Nucleus accumbens (tissue), 56 donors: Measurements from ENCODE around the gene MRPS35.
A peak's percentile ranks its signal among the peaks of the same experiment; 100 is the strongest.
"Not testable (repeated sequence)": the region's sequence is repeated elsewhere in the genome, so short reads cannot be mapped to it uniquely, and the experiment has no call there.

Experiments
- DNase-seq, 56 donors: peaks; one replicate each; lab custom pipeline; 2025; lab: John Stamatoyannopoulos, UW

Gene MRPS35

GRCh38 chr12:27707216-27707615, 3.4 kb upstream of the MRPS35 start:
- DNase-seq = no peak

GRCh38 chr12:27709212-27709931, 1.3 kb upstream of the MRPS35 start:
- DNase-seq = no peak

- DNase-seq = no peak
These were observed 570 bp upstream of the MRPS35 start for GRCh38 chr12:27709932-27710591.

GRCh38 chr12:27711317-27711682, 668 bp downstream of the MRPS35 start:
- DNase-seq = peak in 2 of 56 donors; percentile 28 to 51

- no peak for DNase-seq
These were observed 1.3 kb downstream of the MRPS35 start for GRCh38 chr12:27711967-27712366.

- no peak for DNase-seq
These were observed 12.6 kb downstream of the MRPS35 start for GRCh38 chr12:27723212-27723611.

GRCh38 chr12:27730097-27730588, 19.5 kb downstream of the MRPS35 start:
- no peak for DNase-seq

GRCh38 chr12:27732281-27732680, 21.6 kb downstream of the MRPS35 start:
- no peak for DNase-seq

- peak in 6 of 56 donors; percentile 0 to 8 (median 3) for DNase-seq
These were observed 22.5 kb downstream of the MRPS35 start for GRCh38 chr12:27733052-27733656.

GRCh38 chr12:27733791-27734190, 23.2 kb downstream of the MRPS35 start:
- DNase-seq = no peak

GRCh38 chr12:27734321-27734720, 23.7 kb downstream of the MRPS35 start:
- DNase-seq = not testable (repeated sequence)

GRCh38 chr12:27743601-27744000, 33.0 kb downstream of the MRPS35 start:
- no peak for DNase-seq

- DNase-seq = not testable (repeated sequence)
These were observed 35.1 kb downstream of the MRPS35 start for GRCh38 chr12:27745734-27746133.

- DNase-seq = no peak
These were observed 36.6 kb downstream of the MRPS35 start for GRCh38 chr12:27747111-27747820.

- peak in 16 of 56 donors; percentile 2 to 49 (median 13) for DNase-seq
These were observed 40.9 kb downstream of the MRPS35 start for GRCh38 chr12:27751386-27752047.

GRCh38 chr12:27754795-27755194, 44.2 kb downstream of the MRPS35 start:
- no peak for DNase-seq

- no peak for DNase-seq
These were observed 46.1 kb downstream of the MRPS35 start for GRCh38 chr12:27756670-27757195.

- DNase-seq = no peak
These were observed 52.1 kb downstream of the MRPS35 start for GRCh38 chr12:27762757-27763156.

- no peak for DNase-seq
These were observed 56.0 kb downstream of the MRPS35 start for GRCh38 chr12:27766587-27766986.

- no peak for DNase-seq
These were observed 58.6 kb downstream of the MRPS35 start for GRCh38 chr12:27769142-27769673.
